Measurements from ENCODE around the gene C2. TPM values are rescaled to one million over a fixed set of nuclear protein-coding genes. Genes with fewer than 3 reads are reported as not detected.

Gene C2
- total and polyA plus RNA-seq, 2 donors (not counting 1 experiment from before 2014, with no cell fraction given): 0.28 to 3.4 TPM

GRCh38 chr6:31901415-31901952 lies 26.0 kb upstream of the C2 start:
- peak overlapping the region; percentile 74 for H3K9ac ChIP-seq (ENCODE audit: low read length)
- peak; percentile 45 for ATAC-seq (ENCODE audit: low read depth)
- intact Hi-C loops (cut with micrococcal nuclease): no loop called here

More at GRCh38 chr6:31901415-31901952, 26.0 kb upstream of the C2 start:
- Mint-ChIP-seq H3K4me3 (peak overlapping the region; percentile 74), H3K4me1 (peaks cover 34% of the 10 kb centered on the region), H3K9me3 (ENCODE audit: insufficient read depth) (no peaks in the 10 kb centered on the region), H3K27ac (peak overlapping the region; percentile 83), H3K27me3 (no peaks in the 10 kb centered on the region)
- Histone ChIP-seq H2AFZ (ENCODE audit: insufficient read depth, low read depth, low read length, poor library complexity, severe bottlenecking) (peak overlapping the region; percentile 85), H3K4me2 (replicated peaks; ENCODE audit: low read depth, low read length, poor library complexity, severe bottlenecking) (peak overlapping the region; percentile 85), H3K27me3 (replicated peaks in 1 of 4; ENCODE audit: control extremely low read depth in 1 of 4, control insufficient read depth in 3 of 4, insufficient read depth in 4 of 4, low read length in 3 of 4) (no peaks in the 10 kb centered on the region), H3K27ac (ENCODE audit: low read length in 2 of 2) (peak overlapping the region; percentile 44 to 76), H4K20me1 (ENCODE audit: control insufficient read depth, insufficient read depth, low read length, poor library complexity, severe bottlenecking) (no peaks in the 10 kb centered on the region), H3K79me2 (ENCODE audit: control insufficient read depth, insufficient read depth, low read length) (peaks cover 4% of the 10 kb centered on the region), H3K4me1 (ENCODE audit: control insufficient read depth in 2 of 2, insufficient read depth in 2 of 2, low read length in 2 of 2) (peaks cover 16 to 28% of the 10 kb centered on the region in 2 donors), H3K36me3 (replicated peaks in 1 of 2; ENCODE audit: control extremely low read depth in 1 of 2, control insufficient read depth in 1 of 2, extremely low read depth in 1 of 2, insufficient read depth in 2 of 2, low read length in 1 of 2) (no peaks in the 10 kb centered on the region), H3K9me3 (ENCODE audit: control extremely low read depth in 1 of 3, control insufficient read depth in 2 of 3, insufficient read depth in 1 of 3, low read length in 2 of 3) (no peaks in the 10 kb centered on the region), H3K4me3 (ENCODE audit: control extremely low read depth in 1 of 5, extremely low read depth in 1 of 5, insufficient read depth in 1 of 5, low read depth in 2 of 5, low read length in 4 of 5) (peak overlapping the region in 4 of 5 experiments; percentile 77 to 82 (median 80))
- POLR2A ChIA-PET: interaction anchor here (0.6 to 1.4 kb wide), 7 partner anchors 23 to 241 kb away, joined by 3 to 6 read pairs (median 4); partner anchors contain the start of genes DXO and SKIC2
- TF ChIP-seq CTCF (IDR thresholded peaks at IDR 0.05): no peak
- no peak for TF ChIP-seq EZH2 (IDR thresholded peaks at IDR 0.05; ENCODE audit: borderline replicate concordance, insufficient read depth, low read depth, low read length, poor library complexity, severe bottlenecking)
- WGBS (ENCODE audit: insufficient coverage): 2% methylated on average over 30 of the region's 45 CpGs
- peak; percentile 87 for DNase-seq
- CTCF ChIA-PET: interaction anchor here (1.4 kb wide), 1 partner anchor 51 kb away, joined by 6 read pairs; no protein-coding TSS in a partner anchor

All from B cell (primary cell).